ENCODE measurements around the gene THRAP3. TPM values are rescaled to one million over a fixed set of nuclear protein-coding genes. Genes with fewer than 3 reads are reported as not detected.

The THRAP3 gene
- total RNA-seq, 1 experiment from 2014 or later, result 97.5 TPM

GRCh38 chr1:36329817-36330216, 105.6 kb downstream of the THRAP3 start:
- DNase-seq, result no peak
- peaks cover 14% of the 10 kb centered on the region for H3K4me1 Mint-ChIP-seq (ENCODE audit: low read depth, unreplicated experiment)
- intact Hi-C loops (cut with micrococcal nuclease; ENCODE audit: unreplicated experiment), result no loop called here
- H3K27ac Mint-ChIP-seq (ENCODE audit: unreplicated experiment), result no peak overlapping the region
- peaks cover 16% of the 10 kb centered on the region for H3K36me3 Mint-ChIP-seq (ENCODE audit: insufficient read depth, unreplicated experiment)
- CTCF ChIA-PET, result no interaction called here
- no peak for TF ChIP-seq CTCF (IDR thresholded peaks at IDR 0.05; ENCODE audit: unreplicated experiment)
- no peak overlapping the region for H3K4me3 Mint-ChIP-seq (ENCODE audit: low read depth, unreplicated experiment)
- H3K9me3 Mint-ChIP-seq (ENCODE audit: low read depth, unreplicated experiment), result no peaks in the 10 kb centered on the region
- no TSS peak for BruUV-seq (replicated peaks)
- H3K27me3 Mint-ChIP-seq (ENCODE audit: unreplicated experiment), result peaks cover 25% of the 10 kb centered on the region

GRCh38 chr1:36330940-36331339, 106.7 kb downstream of the THRAP3 start:
- BruUV-seq (replicated peaks), result no TSS peak
- Mint-ChIP-seq H3K27ac (ENCODE audit: unreplicated experiment) (no peak overlapping the region), H3K9me3 (ENCODE audit: low read depth, unreplicated experiment) (no peaks in the 10 kb centered on the region), H3K36me3 (ENCODE audit: insufficient read depth, unreplicated experiment) (peaks cover 10% of the 10 kb centered on the region), H3K27me3 (ENCODE audit: unreplicated experiment) (peaks cover 25% of the 10 kb centered on the region), H3K4me3 (ENCODE audit: low read depth, unreplicated experiment) (no peak overlapping the region), H3K4me1 (ENCODE audit: low read depth, unreplicated experiment) (peaks cover 13% of the 10 kb centered on the region)
- TF ChIP-seq CTCF (IDR thresholded peaks at IDR 0.05; ENCODE audit: unreplicated experiment), result no peak
- CTCF ChIA-PET, result no interaction called here
- DNase-seq, result no peak
- intact Hi-C loops (cut with micrococcal nuclease; ENCODE audit: unreplicated experiment), result no loop called here

DNA sequence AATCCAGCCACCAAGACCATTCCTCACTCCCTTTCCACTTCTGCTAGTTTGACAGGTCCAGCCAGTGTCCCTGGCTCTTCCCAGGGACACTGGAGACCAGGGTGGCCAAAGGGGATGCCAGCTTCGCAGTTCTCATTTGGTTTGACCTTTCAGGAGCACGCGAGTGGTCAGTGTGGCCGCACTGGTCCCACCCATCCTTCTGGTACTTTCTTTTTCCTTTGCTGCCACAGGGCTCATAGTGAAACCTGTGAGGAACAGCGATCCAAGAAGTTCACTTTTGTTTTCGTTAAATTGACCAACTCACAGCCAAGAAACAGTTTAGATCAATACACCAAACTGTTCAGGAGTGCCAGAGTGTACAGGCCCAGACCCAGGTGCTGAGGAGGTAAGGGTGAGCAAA, 113.6 kb downstream of the THRAP3 start:
- Mint-ChIP-seq H3K9me3 (ENCODE audit: low read depth, unreplicated experiment) (no peaks in the 10 kb centered on the region), H3K36me3 (ENCODE audit: insufficient read depth, unreplicated experiment) (peaks cover 38% of the 10 kb centered on the region), H3K27ac (ENCODE audit: unreplicated experiment) (no peak overlapping the region), H3K4me1 (ENCODE audit: low read depth, unreplicated experiment) (peaks cover 4% of the 10 kb centered on the region), H3K4me3 (ENCODE audit: low read depth, unreplicated experiment) (no peak overlapping the region), H3K27me3 (ENCODE audit: unreplicated experiment) (peaks cover 3% of the 10 kb centered on the region)
- no peak for TF ChIP-seq CTCF (IDR thresholded peaks at IDR 0.05; ENCODE audit: unreplicated experiment)
- no peak for DNase-seq
- CTCF ChIA-PET, result no interaction called here
- BruUV-seq (replicated peaks), result no TSS peak
- intact Hi-C loops (cut with micrococcal nuclease; ENCODE audit: unreplicated experiment), result no loop called here

DNA sequence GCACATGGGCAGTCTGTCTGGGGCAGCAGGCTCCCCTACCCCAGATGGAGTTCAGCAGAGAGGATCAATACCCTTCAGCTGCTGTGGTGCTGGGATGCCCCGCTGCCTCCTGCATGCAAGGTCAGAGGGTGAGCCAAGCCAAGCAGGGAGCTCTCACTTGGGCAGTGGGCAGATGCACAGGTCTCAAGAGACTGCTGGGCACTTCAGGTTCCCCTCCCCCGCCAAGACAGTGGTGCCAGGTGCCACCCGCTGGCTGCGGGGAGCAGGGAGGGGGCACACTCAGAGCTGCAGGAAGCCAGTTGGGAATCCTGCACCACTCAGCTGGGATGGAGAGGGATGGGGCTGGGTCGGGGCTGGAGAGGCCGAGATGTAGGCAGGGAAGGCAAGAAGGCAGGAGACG, 115.0 kb downstream of the THRAP3 start:
- no peak for TF ChIP-seq CTCF (IDR thresholded peaks at IDR 0.05; ENCODE audit: unreplicated experiment)
- no peak for DNase-seq
- H3K4me3 Mint-ChIP-seq (ENCODE audit: low read depth, unreplicated experiment), result no peak overlapping the region
- CTCF ChIA-PET, result no interaction called here
- H3K4me1 Mint-ChIP-seq (ENCODE audit: low read depth, unreplicated experiment), result peaks cover 9% of the 10 kb centered on the region
- H3K36me3 Mint-ChIP-seq (ENCODE audit: insufficient read depth, unreplicated experiment), result peaks cover 41% of the 10 kb centered on the region
- intact Hi-C loops (cut with micrococcal nuclease; ENCODE audit: unreplicated experiment), result no loop called here
- no peaks in the 10 kb centered on the region for H3K9me3 Mint-ChIP-seq (ENCODE audit: low read depth, unreplicated experiment)
- no TSS peak for BruUV-seq (replicated peaks)
- H3K27me3 Mint-ChIP-seq (ENCODE audit: unreplicated experiment), result no peaks in the 10 kb centered on the region
- no peak overlapping the region for H3K27ac Mint-ChIP-seq (ENCODE audit: unreplicated experiment)

All from Calu3 (cell line).